Measurements from ENCODE around the gene RAET1G.
"Not testable (repeated sequence)": the region's sequence is repeated elsewhere in the genome, so short reads cannot be mapped to it uniquely, and the experiment has no call there.

The RAET1G gene, protein sequence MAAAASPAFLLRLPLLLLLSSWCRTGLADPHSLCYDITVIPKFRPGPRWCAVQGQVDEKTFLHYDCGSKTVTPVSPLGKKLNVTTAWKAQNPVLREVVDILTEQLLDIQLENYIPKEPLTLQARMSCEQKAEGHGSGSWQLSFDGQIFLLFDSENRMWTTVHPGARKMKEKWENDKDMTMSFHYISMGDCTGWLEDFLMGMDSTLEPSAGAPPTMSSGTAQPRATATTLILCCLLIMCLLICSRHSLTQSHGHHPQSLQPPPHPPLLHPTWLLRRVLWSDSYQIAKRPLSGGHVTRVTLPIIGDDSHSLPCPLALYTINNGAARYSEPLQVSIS

DNA sequence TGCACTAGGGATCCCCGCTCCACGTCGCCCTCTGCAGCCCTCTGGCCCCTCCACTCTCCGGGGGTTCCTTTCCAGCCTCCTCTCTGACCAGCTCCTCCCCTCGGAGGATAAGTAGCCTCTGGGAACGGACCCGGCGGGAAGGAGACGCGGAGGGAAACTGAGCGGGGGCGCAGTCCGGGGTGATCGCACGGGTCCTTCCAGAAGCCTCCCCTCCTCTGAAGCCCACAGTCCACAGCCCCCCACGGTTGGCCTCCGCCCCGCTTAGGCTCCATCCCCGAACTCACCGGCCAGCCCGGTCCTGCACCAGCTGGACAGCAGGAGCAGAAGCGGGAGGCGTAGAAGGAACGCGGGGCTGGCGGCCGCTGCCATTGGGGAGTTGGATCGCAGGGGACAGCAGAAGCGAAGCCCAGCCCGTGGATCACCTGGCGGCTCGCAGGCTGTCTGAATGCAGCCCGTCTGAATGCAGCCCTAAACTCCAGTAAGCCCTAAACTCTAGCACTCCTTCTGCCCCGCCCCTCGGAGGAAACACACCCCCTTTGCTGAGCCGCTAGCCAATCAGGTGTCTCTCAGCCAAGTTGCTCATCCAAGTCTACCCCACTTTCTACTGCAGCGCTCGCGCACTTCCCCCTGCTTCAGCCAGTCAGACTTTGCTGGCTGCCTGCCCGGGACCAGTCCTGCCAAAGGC lies at the start of gene RAET1G:
Gene RAET1G, minus strand, starts transcription at position 480 of the 685 bp plus-strand sequence. Its CDS starts 111 bp downstream, at position 369.
- DNase-seq: peak in 1 of 2 experiments; percentile 5

DNA sequence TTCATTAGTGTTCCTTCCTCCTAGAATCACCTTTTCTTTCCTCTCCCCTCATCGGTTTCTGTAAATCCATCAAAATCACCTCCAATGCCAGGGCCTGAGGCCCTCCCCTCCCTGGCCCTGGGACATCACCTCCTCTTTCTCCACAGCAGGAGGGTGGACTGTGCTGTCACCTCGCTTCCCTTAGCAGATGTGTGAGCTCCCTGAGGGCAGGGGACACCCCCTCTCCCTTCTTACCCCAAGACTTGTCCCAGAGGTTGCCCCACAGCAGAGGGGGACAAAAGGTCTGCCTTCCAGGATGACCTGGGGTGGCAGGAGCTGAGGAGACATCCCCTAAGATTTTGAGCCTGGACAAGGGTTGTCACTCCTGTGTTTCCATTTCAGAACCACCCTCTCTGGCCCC lies 46.7 kb upstream of the RAET1G start:
- no peak for DNase-seq

DNA sequence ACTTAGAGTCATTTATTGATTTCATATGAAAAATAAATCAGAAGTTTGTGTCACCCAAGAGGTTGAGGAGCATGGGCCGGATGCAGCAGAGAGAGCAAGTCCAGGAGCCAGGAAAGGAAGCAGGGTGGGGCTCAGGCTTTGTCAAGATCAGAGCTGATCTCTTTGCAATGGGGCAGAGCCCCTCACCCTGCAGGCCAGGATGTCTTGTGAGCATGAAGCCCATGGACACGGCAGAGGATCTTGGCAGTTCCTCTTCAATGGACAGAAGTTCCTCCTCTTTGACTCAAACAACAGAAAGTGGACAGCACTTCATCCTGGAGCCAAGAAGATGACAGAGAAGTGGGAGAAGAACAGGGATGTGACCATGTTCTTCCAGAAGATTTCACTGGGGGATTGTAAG lies 46.0 kb upstream of the RAET1G start:
- DNase-seq: not testable (repeated sequence)

DNA sequence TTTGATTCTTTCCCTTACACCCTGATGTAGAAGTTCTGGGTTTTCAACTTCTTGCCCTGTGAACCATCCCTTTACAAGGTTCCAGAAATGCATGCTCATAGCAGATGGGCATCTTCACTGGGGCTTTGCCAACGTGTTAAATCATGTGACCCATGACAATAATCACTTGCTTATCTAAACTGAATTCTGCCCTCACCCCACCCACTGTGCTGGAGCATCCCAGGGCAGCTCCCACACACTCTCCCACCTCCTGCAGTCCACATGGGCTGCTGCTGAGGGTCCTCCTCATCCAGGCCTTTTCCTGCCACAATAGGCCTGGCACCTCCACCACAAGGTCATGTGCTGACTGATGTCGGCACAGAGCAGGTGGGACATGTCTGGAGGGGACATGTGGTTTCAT lies 45.1 kb upstream of the RAET1G start:
- DNase-seq: not testable (repeated sequence)

DNA sequence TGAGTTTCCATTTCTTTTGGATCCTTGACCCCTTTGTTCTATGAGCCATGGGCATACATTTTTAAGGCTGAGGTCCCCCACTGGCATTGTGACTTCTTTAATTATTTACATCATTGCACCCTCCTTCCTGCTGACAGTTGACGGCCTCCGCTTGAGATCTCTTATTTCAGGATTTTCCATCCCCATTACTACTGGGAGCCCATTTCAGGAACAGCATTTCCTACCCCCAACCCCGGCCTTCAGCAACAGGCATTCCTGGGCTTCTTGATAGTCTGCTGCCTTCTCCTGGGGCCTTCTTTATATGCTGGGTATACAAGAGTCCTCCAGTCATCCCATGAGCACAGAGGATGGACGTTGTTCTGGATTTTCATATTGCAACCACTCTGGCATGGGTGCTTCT lies 44.7 kb upstream of the RAET1G start:
- DNase-seq: no peak

DNA sequence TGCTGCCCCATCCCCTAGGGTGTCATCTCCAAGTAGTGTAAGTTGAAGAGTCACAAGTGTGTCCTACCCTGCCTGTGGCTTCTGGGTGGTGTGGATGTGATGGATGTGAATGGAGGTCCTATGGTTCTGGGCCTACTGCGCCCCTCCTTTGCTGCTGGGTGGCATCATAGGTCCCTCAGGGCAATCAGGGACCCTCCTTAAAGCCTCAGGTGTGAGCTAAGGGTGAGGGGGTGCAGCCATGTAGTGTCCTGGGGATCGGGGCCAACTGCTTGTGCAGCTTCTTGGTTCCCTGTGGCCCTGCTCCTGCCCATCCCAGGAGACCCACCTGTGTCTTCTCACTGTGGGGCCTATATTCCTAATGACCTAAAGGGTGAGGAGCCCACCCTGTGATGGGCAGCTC lies 43.4 kb upstream of the RAET1G start:
- not testable (repeated sequence) for DNase-seq

DNA sequence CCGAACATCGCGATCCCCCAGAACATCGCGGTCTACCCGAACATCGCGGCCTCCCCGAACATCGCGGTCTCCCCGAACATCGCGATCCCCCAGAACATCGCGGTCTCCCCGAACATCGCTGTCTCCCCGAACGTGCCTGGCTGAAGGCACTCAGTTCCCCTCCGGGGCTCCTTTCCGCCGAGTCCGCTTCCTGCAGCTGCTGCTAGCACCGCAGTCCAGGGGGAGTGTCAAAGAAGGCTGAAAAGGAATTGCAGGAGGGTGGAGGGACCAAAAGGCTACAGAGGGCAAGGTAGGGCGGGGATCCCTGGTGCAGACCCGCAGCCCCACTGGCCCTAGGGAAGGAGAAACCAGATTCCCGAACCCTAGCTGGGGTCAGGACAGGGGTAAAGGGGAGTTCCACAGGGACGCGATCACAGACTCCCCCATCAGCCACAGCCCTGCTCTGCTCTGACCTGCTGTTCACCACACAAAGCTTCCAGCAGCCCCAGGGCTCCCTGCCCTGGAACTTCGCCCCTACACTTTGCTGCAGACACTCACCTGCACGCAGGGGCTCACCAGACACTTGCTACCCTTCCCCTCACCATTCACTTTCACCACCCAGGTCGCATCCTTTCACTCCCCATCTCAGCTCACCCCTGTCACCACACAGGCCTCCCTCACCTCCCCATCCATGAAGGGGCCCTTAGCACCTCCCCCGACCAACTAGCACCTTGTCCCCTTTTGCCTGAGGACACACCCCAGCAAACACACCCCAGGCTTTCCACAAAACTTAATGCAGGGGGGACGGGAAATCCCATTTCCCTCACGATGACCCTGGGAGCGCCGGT lies 42.5 kb upstream of the RAET1G start:
- DNase-seq: no peak

DNA sequence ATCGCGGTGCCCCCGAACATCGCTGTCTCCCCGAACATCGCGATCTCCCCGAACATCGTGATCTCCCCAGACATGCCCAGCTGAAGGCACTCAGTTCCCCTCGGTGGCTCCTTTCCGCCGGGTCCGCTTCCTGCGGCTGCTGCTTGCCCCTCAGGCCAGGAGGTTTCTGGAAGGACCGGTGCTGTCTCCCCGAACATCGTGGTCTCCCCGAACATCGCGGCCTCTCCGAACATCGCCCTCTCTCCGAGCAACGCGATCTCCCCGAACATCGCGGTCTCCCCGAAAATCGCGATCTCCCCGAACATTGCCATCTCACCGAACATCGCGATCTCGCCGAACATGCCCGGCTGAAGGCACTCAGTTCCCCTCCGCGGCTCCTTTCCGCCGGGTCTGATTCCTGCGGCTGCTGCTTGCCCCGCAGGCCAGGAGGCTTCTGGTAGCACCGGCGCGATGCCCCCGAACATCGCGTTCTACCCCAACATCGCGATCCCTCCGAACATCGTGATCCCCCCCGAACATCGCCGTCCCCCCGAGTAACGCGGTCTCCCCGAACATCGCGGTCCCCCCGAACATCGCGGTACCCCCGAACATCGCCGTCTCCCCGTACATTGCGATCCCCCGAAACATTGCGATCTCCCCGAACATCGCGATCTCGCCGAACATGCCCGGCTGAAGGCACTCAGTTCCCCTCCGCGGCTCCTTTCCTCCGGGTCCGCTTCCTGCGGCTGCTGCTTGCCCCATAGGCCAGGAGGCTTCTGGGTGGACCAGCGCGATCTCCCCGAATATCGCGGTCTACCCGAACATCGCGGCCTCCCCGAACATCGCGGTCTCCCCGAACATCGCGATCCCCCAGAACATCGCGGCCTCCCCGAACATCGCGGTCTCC lies 41.6 kb upstream of the RAET1G start:
- no peak for DNase-seq

DNA sequence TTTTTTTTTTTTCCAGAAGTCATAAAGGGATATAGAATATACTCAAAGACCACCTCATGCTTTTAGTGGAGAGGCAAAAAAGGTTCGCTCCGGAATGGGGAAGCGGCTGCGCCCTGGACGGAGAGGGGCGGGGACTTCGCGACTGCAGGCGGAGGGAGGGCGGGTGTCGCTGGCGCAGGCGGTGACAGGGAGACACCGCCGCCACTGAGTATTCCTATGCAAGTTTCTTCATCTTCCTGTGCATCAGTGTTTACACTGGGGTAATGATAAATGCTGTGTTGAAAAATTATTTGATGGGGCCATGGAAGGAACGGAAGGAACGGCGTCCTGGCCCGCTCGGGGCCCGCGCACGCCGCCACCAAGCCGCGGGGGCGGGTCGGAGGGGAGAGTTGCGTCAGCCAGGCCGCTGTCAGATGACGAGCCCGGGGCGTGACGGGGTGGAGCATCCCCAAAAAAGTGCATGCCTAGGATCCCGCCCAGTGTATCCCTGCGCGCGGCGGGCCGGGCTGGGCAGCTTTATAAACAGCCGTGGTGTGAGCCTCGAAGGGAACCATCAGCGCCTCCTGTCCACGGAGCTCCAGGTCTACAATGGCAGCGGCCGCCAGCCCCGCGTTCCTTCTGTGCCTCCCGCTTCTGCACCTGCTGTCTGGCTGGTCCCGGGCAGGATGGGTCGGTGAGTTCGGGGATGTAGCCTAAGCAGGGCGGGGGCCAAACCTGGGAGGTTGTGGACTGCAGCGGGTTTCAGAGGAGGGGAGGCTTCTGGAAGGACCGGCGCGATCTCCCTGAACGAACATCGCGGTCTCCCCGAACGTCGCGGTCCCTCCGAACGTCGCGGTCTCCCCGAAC lies 40.8 kb upstream of the RAET1G start, which contains the start of gene ULBP1:
Gene ULBP1, plus strand, starts transcription at position 482 of the 846 bp plus-strand sequence. Its CDS starts 107 bp downstream, at position 589.
- peak; percentile 50 to 80 for DNase-seq

DNA sequence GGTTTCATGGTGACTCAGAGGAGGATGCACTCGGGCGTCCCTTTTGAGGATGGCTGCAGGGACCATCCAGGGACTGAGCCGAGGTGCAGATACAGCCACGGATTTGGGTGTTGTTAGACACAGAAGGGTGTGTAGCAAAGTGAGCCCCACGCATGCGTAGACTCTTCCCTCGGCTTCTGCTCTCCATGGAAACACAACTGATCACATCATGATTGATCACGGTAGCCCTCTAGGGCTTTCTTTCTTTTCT lies 40.2 kb upstream of the RAET1G start:
- peak; percentile 35 to 59 for DNase-seq

DNA sequence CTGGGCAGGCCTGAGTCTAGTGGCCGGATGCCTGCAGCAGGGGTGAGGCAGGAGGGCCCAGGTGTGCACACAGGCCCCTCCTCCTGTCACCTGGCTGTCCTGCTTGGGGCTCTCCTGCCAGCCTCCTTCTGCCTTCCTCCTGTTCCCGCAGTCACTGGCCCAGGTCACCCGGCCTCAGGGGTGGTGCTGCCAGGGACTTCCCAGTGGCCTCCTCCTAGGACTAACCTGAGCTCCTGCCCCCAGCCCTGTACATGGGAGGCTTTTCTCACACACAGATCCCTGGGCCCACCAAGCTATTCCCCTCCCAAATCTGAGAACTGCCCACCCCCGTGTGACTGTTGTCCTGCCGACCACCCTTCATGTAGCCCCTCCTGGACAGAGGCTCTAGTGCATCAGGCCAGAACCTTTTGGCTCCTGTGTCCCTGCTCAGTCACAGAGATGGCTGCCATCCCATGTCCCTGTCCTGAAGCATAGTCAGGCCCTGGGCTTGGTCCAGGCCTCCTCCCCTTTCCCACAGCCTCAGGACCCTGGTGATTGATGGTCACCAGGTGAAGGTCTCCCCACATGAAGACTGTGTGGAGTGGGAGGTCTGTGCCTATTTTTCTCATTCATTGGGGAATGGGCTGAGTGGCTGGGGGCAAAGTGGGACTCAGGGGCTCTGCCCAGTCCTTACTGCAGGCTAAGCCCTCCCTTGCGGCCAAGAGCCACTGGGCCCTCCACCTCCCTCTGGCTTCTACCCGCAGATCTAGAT lies 39.7 kb upstream of the RAET1G start:
- DNase-seq: no peak

DNA sequence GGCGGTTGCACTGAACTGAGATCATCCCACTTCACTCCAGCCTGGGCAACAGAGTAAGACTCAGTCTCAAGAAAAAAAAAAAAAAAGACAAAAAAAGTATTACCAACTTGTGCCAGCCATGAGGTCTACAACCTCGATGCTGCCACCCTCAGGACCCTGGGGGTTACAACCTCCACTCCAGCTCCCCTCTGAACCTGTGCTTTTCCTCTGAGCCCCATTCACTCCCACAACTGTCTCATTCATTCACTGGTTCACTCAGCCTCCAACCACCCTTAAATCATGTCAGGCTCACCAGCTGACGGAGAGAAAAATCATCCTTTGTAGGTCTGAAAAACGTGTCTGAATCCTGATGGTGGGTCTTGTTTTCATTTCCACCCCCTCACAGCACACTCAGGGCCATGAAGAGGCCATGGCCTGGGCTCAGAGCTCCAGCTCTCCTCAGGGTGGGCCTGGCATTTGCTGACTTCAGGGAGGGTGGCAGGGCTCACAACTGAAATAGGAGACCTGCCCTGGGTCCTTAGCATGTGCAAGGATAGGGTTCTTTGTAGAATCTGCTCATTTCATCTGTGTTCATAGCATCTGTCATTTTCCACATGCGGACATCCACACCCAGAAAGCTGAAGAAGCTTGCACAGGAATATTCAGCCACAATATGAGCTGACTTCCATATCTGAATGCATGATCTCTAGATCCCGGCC lies 39.0 kb upstream of the RAET1G start:
- DNase-seq: peak in 1 of 2 experiments; percentile 9

DNA sequence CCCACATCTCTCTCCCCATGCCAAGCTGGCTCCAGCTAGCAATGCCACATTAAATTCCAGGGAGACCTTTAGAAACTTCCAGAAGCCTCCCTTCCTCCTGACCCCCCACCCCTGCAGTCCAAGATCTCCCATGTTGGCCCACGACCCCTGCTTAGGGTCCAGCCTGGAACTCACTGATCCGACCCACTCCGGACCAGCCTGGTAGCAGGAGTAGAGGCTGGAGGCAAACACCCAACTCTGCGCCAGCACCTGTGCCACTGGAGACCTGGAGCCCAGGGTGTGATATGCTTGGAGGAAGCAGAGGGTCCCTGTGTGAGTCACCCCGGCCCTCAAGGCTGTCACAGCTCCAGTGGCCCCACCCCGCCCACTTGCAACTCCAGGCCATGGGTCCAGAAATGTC lies 37.6 kb upstream of the RAET1G start:
- no peak for DNase-seq

DNA sequence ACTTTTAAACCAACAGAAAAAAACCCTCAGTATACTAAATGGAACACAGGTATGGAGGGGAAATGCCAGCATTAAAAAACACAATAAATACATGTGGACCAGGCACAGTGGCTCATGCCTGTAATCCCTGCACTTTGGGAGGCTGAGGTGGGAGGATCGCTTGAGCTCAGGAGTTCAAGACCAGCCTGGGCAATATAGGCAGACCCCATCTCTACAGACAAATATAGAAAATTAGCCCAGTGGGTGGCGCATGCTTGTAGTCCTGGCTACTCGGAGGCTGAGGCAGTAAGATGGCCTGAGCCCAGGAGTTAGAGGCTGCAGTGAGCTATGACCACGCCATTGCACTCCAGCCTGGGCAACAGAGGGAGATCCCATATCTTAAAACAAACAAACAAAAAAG lies 36.9 kb upstream of the RAET1G start:
- not testable (repeated sequence) for DNase-seq

DNA sequence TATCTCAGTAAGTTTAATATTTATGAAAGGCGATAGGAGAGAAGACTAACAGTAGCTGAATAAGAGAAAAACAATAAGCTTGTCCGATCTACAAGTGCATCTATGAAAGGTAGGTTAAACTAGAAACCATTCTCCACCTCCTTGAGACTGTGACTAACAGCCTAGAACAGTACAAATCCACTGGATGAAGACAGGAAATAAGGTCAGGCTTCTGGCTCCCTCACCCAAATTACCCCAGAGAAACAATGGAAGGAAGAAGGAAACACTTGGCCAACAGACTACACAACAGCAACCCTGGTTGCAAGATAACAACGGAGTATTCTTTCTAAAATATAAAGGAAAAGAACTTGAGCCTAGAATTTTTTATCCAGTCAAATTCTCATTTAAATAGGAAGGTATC lies 35.2 kb upstream of the RAET1G start:
- not testable (repeated sequence) for DNase-seq

DNA sequence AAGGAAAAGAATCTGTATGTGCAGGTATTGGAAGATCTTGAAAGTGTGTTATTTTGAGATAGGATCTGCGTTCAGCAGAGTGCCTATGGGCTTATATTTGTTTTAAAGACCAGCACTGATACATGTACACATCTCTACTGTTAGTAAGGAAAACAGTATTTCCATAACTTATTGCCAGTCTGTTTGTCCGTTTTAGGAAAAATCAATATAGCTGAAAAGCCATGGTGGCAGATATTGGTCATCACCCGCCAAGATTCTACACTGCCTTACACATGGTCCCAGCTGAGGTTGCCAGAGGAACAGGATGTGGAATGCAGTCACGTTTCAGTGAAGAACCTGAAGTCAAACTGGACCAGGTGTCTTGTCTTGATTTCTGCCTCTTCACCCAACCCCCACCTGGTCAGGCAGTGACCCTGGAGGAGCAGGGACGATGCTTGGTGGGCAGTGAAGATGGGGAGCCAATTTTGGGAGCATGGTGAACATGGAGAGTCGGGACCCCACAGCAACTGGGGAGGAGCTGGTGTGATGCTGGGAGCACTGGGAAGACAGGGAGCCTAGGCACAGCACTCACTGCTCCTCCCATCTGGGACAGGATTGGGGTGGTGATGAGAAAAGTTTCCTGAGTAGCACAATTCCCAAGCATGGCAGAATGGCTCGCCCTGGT lies 32.9 kb upstream of the RAET1G start:
- not testable (repeated sequence) for DNase-seq

DNA sequence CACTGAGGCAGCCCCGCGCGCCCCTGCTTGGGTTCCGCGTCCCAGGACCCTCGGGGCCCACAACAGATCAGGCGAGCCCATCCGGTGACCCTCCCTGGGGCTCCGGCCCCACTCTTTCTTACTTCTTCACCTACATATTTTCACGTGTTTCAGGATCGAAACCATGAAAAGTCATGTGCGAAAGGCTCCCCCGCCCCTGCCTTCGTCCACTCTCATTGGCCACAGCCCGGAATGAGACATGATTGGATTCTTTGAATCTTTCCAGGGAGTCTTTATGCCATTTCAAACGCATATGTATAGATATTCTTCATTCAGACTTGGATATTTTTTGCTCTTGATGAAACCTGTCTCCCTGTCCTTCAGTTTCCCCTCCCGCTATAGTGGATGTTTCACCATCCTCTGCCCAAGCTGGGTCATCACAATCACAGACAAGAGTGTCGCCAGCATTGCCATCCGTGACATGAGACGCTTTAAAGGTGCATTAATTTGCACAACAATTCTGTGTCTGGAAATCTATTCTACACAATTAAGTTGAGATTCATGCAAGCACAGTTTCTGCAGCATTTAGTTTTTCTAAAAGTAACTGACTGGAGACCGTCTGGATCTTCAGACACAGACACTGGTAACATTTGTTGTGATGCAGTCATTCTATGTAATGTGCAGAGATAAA lies 32.2 kb upstream of the RAET1G start:
- DNase-seq: not testable (repeated sequence)

DNA sequence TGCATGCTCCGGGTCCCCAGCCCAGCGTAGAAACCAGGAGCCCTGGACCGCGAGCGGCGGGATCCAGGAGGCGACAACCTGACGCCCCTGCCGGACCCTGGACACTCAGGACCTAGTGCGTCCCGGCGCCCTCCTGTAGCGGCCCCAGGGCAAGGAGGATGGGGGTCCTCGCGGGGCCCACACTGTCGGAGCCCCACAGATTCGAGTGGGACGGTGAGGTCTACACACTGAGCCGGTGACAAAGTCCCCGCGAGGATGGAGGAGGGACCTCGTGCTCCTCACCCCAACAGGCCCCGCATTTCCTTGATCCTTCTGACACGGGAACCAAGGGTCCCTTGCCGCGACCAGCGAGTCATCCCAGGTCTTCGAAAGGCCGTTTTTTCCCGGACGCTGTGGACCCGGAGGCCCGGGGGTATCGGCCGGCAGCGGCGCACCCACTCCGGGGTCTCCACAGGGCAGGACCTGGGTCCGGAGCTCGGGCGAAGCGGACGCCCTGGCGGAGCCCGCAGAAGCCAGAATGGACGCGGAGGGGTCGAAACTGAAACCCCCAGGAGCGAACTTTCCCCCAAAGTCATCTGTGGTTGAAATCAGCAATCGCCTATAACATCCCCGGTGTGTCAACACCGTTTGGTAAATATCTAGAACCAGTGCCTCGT lies 31.5 kb upstream of the RAET1G start:
- DNase-seq: not testable (repeated sequence)
